K562 (cell line): ENCODE measurements around the gene CEP20. TPM values are rescaled to one million over a fixed set of nuclear protein-coding genes. Genes with fewer than 3 reads are reported as not detected.
A peak's percentile ranks its signal among the peaks of the same experiment; 100 is the strongest.

Source experiments
- ATAC-seq: fragments of 200-7000 bp; cut with Tn5 transposase; 3 replicates; pipeline ENCODE4 v1.9.1; 2020; ENCODE audit warnings: moderate library complexity
- BruUV-seq: library from RNA; stranded (reverse); fragments of 400-500 nt; replicated peaks from 2 replicates; lab custom pipeline; 2021; lab: Mats Ljungman, UMichigan
- CTCF ChIA-PET: fragments of 300-600 bp; formaldehyde crosslinking; extraction: SDS; loops from one replicate; lab custom pipeline; 2021; ENCODE audit warnings: low intra/inter-chr PET ratio; lab: Yijun Ruan, JAX
- POLR2A ChIA-PET: fragments of 300-600, 350-650 bp; sonication (Branson Sonifier 250); formaldehyde crosslinking; extraction: SDS; loops from one replicate; lab custom pipeline; 2021; ENCODE audit warnings: antibody characterized with exemption, inconsistent platforms; lab: Yijun Ruan, JAX
- DNase-seq, 4 experiments: peaks; one replicate each; pipeline versions ENCODE4 v3.0.0 to v3.0.0-alpha.2; 2011 to 2018; ENCODE audit warnings: low spot score in 3 of 4, mixed read lengths in 3 of 4; ENCODE audit errors: extremely low read depth in 1 of 4
- FAIRE-seq: peaks from 2 replicates; lab custom pipeline; 2011; peaks lifted over from hg19 to GRCh38; lab: Jason Lieb, UNC
- H2AFZ ChIP-seq: 2 replicates; pipeline ENCODE4 v1.6.0; 2011; ENCODE audit warnings: low read depth, low read length, control low read depth, inconsistent platforms
- H3K27ac ChIP-seq: fragments of 200-600 bp; 3 replicates; pipeline ENCODE4 v1.8.0; 2011; ENCODE audit warnings: low read depth, mild to moderate bottlenecking, control low read depth, inconsistent platforms, low read length, moderate library complexity, mixed read lengths; ENCODE audit errors: extremely low read depth
- H3K27me3 ChIP-seq, 2 experiments: fragments of 300-600 bp in 1 of 2; 2 replicates in 1 of 2; 3 replicates in 1 of 2; pipeline versions ENCODE4 v1.6.0 to v1.8.0; 2011; ENCODE audit warnings: inconsistent platforms in 2 of 2, low read length in 2 of 2, mild to moderate bottlenecking in 1 of 2, mixed read lengths in 1 of 2, moderate library complexity in 1 of 2; ENCODE audit not compliant: control insufficient read depth in 2 of 2, insufficient read depth in 2 of 2
- H3K36me3 ChIP-seq: fragments of 300-600 bp; 3 replicates; pipeline ENCODE4 v1.8.0; 2011; ENCODE audit warnings: mild to moderate bottlenecking, low read length, inconsistent platforms; ENCODE audit not compliant: control insufficient read depth, insufficient read depth
- H3K4me1 ChIP-seq, 2 experiments: fragments of 200-600 bp in 1 of 2; replicated peaks in 1 of 2; 2 replicates in 1 of 2; 3 replicates in 1 of 2; pipeline versions ENCODE4 v1.5.1 to v1.8.0; 2011; ENCODE audit warnings: inconsistent platforms in 2 of 2, low read length in 2 of 2, mild to moderate bottlenecking in 1 of 2, mixed read lengths in 1 of 2, moderate library complexity in 1 of 2; ENCODE audit not compliant: control insufficient read depth in 2 of 2, insufficient read depth in 2 of 2
- H3K4me2 ChIP-seq: 2 replicates; pipeline ENCODE4 v1.6.1; 2011; ENCODE audit warnings: low read length, control low read depth, inconsistent platforms, mixed read lengths; ENCODE audit not compliant: insufficient read depth
- H3K4me3 ChIP-seq: fragments of 200-600 bp; sonication (generic), shearing (Covaris generic); 2 replicates; pipeline ENCODE4 v1.5.1; 2016; ENCODE audit warnings: control low read depth, inconsistent platforms
- H3K79me2 ChIP-seq: fragments of 200-600 bp; 3 replicates; pipeline ENCODE4 v1.8.0; 2011; ENCODE audit warnings: low read length, inconsistent platforms; ENCODE audit not compliant: control insufficient read depth, insufficient read depth
- H3K9ac ChIP-seq, 2 experiments: 2 replicates each; pipeline versions ENCODE4 v1.6.0 to v1.6.1; 2011; ENCODE audit warnings: low read depth in 2 of 2, low read length in 2 of 2, control low read depth in 1 of 2, inconsistent platforms in 1 of 2, mild to moderate bottlenecking in 1 of 2, mixed read lengths in 1 of 2; ENCODE audit not compliant: insufficient read depth in 1 of 2
- H3K9me1 ChIP-seq: one replicate; pipeline ENCODE4 v1.6.0; 2011; ENCODE audit warnings: inconsistent platforms, mild to moderate bottlenecking, low read length, moderate library complexity; ENCODE audit not compliant: control insufficient read depth, insufficient read depth
- H3K9me3 ChIP-seq: replicated peaks from 2 replicates; pipeline ENCODE4 v1.5.1; 2011; ENCODE audit warnings: low read depth, low read length, inconsistent platforms; ENCODE audit not compliant: control insufficient read depth, insufficient read depth
- H4K20me1 ChIP-seq: replicated peaks from 2 replicates; pipeline ENCODE4 v1.6.1; 2011; ENCODE audit warnings: low read length, inconsistent platforms, mixed read lengths; ENCODE audit not compliant: control insufficient read depth, insufficient read depth
- HMGXB4 ChIP-seq: sonication (generic); formaldehyde crosslinking; IDR thresholded peaks from 2 replicates; pipeline ENCODE4 v1.8.1; 2023; ENCODE audit warnings: mild to moderate bottlenecking, missing genetic modification reagents
- KLF6 ChIP-seq: fragments of 250-450 bp; sonication (Bioruptor Pico); IDR thresholded peaks from 2 replicates; pipeline ENCODE4 v1.4.0; 2020; ENCODE audit warnings: mild to moderate bottlenecking, moderate library complexity, borderline replicate concordance
- NONO ChIP-seq, 2 experiments: fragments of 200-400 bp in 1 of 2; fragments of 450-650 bp in 1 of 2; formaldehyde crosslinking in 1 of 2; IDR thresholded peaks; 2 replicates each; pipeline ENCODE4 v1.6.1; 2017; ENCODE audit warnings: low read depth in 2 of 2, mild to moderate bottlenecking in 2 of 2, moderate library complexity in 2 of 2, low read length in 1 of 2
- ZNF280A ChIP-seq: fragments of 450-650 bp; IDR thresholded peaks from 2 replicates; pipeline ENCODE4 v1.6.1; 2018; ENCODE audit warnings: mild to moderate bottlenecking, low read depth; ENCODE audit not compliant: partially characterized antibody
- in situ Hi-C: fragments of 300-500 bp; cut with MboI; formaldehyde crosslinking; loops from 4 replicates; pipeline ENCODE4 v1.15.0; 2018; ENCODE audit warnings: inconsistent platforms, mixed read lengths
- intact Hi-C: fragments of 100-400 bp; cut with micrococcal nuclease; formaldehyde crosslinking; loops from 2 replicates; pipeline ENCODE4 v1.14.2; 2022
- polyA plus RNA-seq, 8 experiments: library from polyadenylated mRNA; depleted of rRNA in 4 of 8; stranded (reverse) in 5 of 8; unstranded in 3 of 8; fragments of >200 nt; fragmentation: Nextera tagmentation in 2 of 8; fragmentation: Illumina TruSeq in 1 of 8; extraction: Ambion mirVana in 2 of 8; extraction: Trizol in 1 of 8; gene quantifications; 2 replicates each; pipeline versions ENCODE4 v1.2.1 to v1.2.3, GENCODE V29; 2011 to 2014; ENCODE audit warnings: inconsistent platforms in 1 of 8, missing spikeins in 1 of 8
- total RNA-seq, 7 experiments: library from RNA; depleted of rRNA in 6 of 7; stranded (reverse); fragments of >200 nt in 6 of 7; fragmentation: Illumina TruSeq in 2 of 7; extraction: Trizol in 2 of 7; gene quantifications; 2 replicates each; pipeline versions ENCODE4 v1.2.1 to v1.2.3, GENCODE V29; 2011 to 2021; ENCODE audit warnings: low replicate concordance in 1 of 7
- TF ChIP-seq, protein P1 (sequence below), 2 experiments: fragments of 450-650 bp; IDR thresholded peaks; 2 replicates each; pipeline ENCODE4 v1.6.1; 2016; ENCODE audit warnings: mild to moderate bottlenecking in 2 of 2, borderline replicate concordance in 1 of 2, low read depth in 1 of 2, moderate library complexity in 1 of 2
- TF ChIP-seq, protein P2 (sequence below): fragments of 250-450 bp; sonication (Bioruptor Pico); IDR thresholded peaks from 2 replicates; pipeline ENCODE4 v1.4.0; 2020; ENCODE audit warnings: borderline replicate concordance
- TF ChIP-seq, protein P3 (sequence below): sonication (generic); formaldehyde crosslinking; IDR thresholded peaks from 2 replicates; pipeline ENCODE4 v1.8.0; 2022; ENCODE audit warnings: mild to moderate bottlenecking, missing genetic modification reagents

Gene CEP20
- total and polyA plus RNA-seq, 9 of the 15 experiments (the other 6 are each of a cell fraction or from before 2014, with no cell fraction given) = 41.3 to 150 (median 104) TPM

GRCh38 chr16:15816228-15816627, 72.2 kb downstream of the CEP20 start:
- FAIRE-seq (no peak), DNase-seq (no peak), ATAC-seq (no peak)
- H3K79me2 ChIP-seq = no peaks in the 10 kb centered on the region
- CTCF ChIA-PET = no interaction called here
- POLR2A ChIA-PET = no interaction called here
- H3K36me3 ChIP-seq = no peaks in the 10 kb centered on the region
- no peak overlapping the region for H3K9ac ChIP-seq
- in situ Hi-C loops (no loop called here), intact Hi-C loops (no loop called here)
- no peak overlapping the region for H3K27ac ChIP-seq
- H3K4me1 ChIP-seq = no peaks in the 10 kb centered on the region
- BruUV-seq = no TSS peak
- H3K9me1 ChIP-seq = no peaks in the 10 kb centered on the region
- H3K4me2 ChIP-seq = no peak overlapping the region
- no peak overlapping the region for H2AFZ ChIP-seq
- no peak overlapping the region for H3K4me3 ChIP-seq
- no peaks in the 10 kb centered on the region for H4K20me1 ChIP-seq
- H3K9me3 ChIP-seq = peaks cover 3% of the 10 kb centered on the region; the same call in 1 of the 2 replicates
- peaks cover 4 to 16% of the 10 kb centered on the region in 2 experiments for H3K27me3 ChIP-seq
- TF ChIP-seq, protein P1, sequence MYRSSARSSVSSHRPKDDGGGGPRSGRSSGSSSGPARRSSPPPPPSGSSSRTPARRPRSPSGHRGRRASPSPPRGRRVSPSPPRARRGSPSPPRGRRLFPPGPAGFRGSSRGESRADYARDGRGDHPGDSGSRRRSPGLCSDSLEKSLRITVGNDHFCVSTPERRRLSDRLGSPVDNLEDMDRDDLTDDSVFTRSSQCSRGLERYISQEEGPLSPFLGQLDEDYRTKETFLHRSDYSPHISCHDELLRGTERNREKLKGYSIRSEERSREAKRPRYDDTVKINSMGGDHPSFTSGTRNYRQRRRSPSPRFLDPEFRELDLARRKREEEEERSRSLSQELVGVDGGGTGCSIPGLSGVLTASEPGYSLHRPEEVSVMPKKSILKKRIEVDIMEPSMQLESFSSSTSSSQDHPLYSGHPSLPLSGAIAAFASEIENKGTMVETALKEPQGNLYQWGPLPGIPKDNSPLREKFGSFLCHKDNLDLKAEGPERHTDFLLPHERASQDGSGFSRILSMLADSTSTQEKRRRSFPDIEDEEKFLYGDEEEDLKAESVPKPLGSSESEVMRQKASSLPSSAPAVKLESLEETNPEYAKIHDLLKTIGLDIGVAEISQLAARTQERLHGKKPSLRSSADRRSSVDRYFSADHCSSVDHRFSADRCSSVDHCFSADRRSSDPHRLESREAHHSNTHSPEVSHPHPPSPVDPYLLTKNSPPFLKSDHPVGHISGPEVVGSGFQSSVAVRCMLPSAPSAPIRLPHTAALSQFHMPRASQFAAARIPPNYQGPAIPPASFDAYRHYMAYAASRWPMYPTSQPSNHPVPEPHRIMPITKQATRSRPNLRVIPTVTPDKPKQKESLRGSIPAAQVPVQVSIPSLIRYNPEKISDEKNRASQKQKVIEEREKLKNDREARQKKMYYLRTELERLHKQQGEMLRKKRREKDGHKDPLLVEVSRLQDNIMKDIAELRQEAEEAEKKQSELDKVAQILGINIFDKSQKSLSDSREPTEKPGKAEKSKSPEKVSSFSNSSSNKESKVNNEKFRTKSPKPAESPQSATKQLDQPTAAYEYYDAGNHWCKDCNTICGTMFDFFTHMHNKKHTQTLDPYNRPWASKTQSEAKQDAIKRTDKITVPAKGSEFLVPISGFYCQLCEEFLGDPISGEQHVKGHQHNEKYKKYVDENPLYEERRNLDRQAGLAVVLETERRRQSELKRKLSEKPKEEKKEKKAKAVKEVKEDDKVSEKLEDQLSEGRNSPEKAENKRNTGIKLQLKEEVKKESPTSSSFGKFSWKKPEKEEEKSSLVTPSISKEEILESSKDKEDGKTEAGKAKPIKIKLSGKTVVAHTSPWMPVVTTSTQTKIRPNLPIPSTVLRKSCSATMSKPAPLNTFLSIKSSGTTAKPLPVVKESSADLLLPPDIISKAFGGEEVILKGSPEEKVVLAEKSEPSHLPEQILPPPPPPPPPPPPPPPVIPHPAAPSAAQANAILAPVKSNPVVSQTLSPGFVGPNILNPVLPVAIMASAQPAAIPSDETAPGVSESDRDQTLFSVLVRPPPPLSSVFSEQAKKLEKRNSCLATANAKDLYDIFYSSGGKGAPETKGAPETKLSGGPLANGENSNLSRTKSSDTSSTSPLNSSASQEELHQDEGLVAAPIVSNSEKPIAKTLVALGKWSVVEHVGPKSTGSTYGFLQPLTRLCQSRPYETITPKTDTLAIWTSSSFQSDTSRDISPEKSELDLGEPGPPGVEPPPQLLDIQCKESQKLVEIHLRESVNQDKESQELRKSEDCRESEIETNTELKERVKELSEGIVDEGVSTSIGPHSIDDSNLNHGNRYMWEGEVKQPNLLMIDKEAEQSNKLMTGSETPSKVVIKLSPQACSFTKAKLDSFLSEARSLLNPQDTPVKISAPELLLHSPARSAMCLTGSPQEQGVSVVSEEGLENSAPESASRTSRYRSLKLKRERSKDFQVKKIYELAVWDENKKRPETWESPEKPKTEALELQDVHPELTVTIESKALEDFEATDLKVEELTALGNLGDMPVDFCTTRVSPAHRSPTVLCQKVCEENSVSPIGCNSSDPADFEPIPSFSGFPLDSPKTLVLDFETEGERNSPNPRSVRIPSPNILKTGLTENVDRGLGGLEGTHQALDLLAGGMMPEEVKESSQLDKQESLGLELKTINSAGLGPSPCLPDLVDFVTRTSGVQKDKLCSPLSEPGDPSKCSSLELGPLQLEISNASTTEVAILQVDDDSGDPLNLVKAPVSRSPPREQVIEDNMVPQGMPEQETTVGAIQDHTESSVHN (IDR thresholded peaks at IDR 0.05; ENCODE audit: borderline replicate concordance in 1 of 2, low read depth in 1 of 2) = no peak
- TF ChIP-seq, protein P2, sequence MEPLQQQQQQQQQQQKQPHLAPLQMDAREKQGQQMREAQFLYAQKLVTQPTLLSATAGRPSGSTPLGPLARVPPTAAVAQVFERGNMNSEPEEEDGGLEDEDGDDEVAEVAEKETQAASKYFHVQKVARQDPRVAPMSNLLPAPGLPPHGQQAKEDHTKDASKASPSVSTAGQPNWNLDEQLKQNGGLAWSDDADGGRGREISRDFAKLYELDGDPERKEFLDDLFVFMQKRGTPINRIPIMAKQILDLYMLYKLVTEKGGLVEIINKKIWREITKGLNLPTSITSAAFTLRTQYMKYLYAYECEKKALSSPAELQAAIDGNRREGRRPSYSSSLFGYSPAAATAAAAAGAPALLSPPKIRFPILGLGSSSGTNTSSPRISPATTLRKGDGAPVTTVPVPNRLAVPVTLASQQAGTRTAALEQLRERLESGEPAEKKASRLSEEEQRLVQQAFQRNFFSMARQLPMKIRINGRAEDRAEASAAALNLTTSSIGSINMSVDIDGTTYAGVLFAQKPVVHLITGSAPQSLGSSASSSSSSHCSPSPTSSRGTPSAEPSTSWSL (CRISPR knock-in tag) = no peak
- no peak for TF ChIP-seq NONO (IDR thresholded peaks at IDR 0.05; ENCODE audit: low read depth in 2 of 2, low read length in 1 of 2)
- peak; percentile 84 for TF ChIP-seq ZNF280A
- no peak for TF ChIP-seq KLF6 (CRISPR knock-in tag)
- no peak for TF ChIP-seq HMGXB4 (CRISPR knock-in tag)
- TF ChIP-seq, protein P3, sequence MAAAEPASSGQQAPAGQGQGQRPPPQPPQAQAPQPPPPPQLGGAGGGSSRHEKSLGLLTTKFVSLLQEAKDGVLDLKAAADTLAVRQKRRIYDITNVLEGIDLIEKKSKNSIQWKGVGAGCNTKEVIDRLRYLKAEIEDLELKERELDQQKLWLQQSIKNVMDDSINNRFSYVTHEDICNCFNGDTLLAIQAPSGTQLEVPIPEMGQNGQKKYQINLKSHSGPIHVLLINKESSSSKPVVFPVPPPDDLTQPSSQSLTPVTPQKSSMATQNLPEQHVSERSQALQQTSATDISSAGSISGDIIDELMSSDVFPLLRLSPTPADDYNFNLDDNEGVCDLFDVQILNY (CRISPR knock-in tag) = no peak
